HCT116 (cell line): Measurements from ENCODE around the gene SLC40A1. TPM values are rescaled to one million over a fixed set of nuclear protein-coding genes. Genes with fewer than 3 reads are reported as not detected.

Experiments
- ATAC-seq: fragments of 200-7000 bp; cut with Tn5 transposase; 2 replicates; pipeline ENCODE4 v1.9.1; 2020; ENCODE audit warnings: mild to moderate bottlenecking, moderate library complexity
- BruUV-seq: library from RNA; stranded (reverse); fragments of 400-500 nt; replicated peaks from 2 replicates; lab custom pipeline; 2021; lab: Mats Ljungman, UMichigan
- CTCF ChIA-PET: fragments of 300-600 bp; sonication (Branson Sonifier 250); formaldehyde crosslinking; loops from one replicate; lab custom pipeline; 2021; ENCODE audit warnings: antibody characterized with exemption; lab: Charles Lee
- POLR2A ChIA-PET: fragments of 300-600, 350-600 bp; sonication (Branson Sonifier 250); formaldehyde crosslinking; loops from one replicate; lab custom pipeline; 2021; ENCODE audit warnings: antibody characterized with exemption; lab: Charles Lee
- RAD21 ChIA-PET, 2 experiments: fragments of 300-600 bp; sonication (Branson Sonifier 250); formaldehyde crosslinking; loops; one replicate each; lab custom pipeline; 2023; ENCODE audit warnings: low total read pairs in 2 of 2; ENCODE audit not compliant: uncharacterized antibody in 2 of 2, unreplicated experiment in 2 of 2, low non-redundant PET in 1 of 2; lab: Charles Lee
- DNase-seq: peaks from one replicate; pipeline ENCODE4 v3.0.0-alpha.2; 2010; ENCODE audit warnings: low read depth, low spot score
- H2AFZ ChIP-seq: fragments of 200-600 bp; shearing (Covaris generic), sonication (generic); 2 replicates; pipeline ENCODE4 v1.6.1; 2017; ENCODE audit warnings: low read depth, mixed run types, mixed read lengths, antibody characterized with exemption, low read length; ENCODE audit not compliant: poor library complexity, severe bottlenecking
- H3K27ac ChIP-seq: 2 replicates; pipeline ENCODE4 v1.5.1; 2012; ENCODE audit warnings: low read depth, low read length
- H3K27me3 ChIP-seq: fragments of 200-600 bp; sonication (generic); 2 replicates; pipeline ENCODE4 v1.6.1; 2016; ENCODE audit warnings: mixed run types, low read length, mixed read lengths; ENCODE audit not compliant: insufficient read depth
- H3K36me3 ChIP-seq, 2 experiments: fragments of 200-500 bp in 1 of 2; fragments of 200-600 bp in 1 of 2; sonication (Bioruptor generic) in 1 of 2; sonication (generic) in 1 of 2; 2 replicates each; pipeline versions ENCODE4 v1.5.1 to v1.6.1; 2014 to 2016; ENCODE audit warnings: low read length in 2 of 2, inconsistent platforms in 1 of 2, mixed read lengths in 1 of 2, mixed run types in 1 of 2; ENCODE audit not compliant: insufficient read depth in 2 of 2, control insufficient read depth in 1 of 2
- H3K4me1 ChIP-seq, 2 experiments: fragments of 200-600 bp in 1 of 2; sonication (generic) in 1 of 2; 2 replicates each; pipeline versions ENCODE4 v1.5.1 to v1.6.1; 2012 to 2017; ENCODE audit warnings: low read length in 2 of 2, inconsistent platforms in 1 of 2, mild to moderate bottlenecking in 1 of 2, mixed read lengths in 1 of 2, mixed run types in 1 of 2, moderate library complexity in 1 of 2; ENCODE audit not compliant: insufficient read depth in 2 of 2, control insufficient read depth in 1 of 2
- H3K4me2 ChIP-seq: fragments of 200-600 bp; sonication (generic); 2 replicates; pipeline ENCODE4 v1.6.1; 2017; ENCODE audit warnings: mixed run types, low read length, mixed read lengths
- H3K4me3 ChIP-seq, 2 experiments: fragments of 200-600 bp in 1 of 2; sonication (generic) in 1 of 2; replicated peaks in 1 of 2; 2 replicates each; pipeline ENCODE4 v1.5.1; 2011 to 2016; ENCODE audit warnings: low read length in 2 of 2, control low read depth in 1 of 2, low read depth in 1 of 2, mild to moderate bottlenecking in 1 of 2, mixed read lengths in 1 of 2, mixed run types in 1 of 2
- H3K79me2 ChIP-seq: fragments of 200-600 bp; sonication (generic); 2 replicates; pipeline ENCODE4 v1.6.1; 2017; ENCODE audit warnings: mild to moderate bottlenecking, mixed run types, low read length, moderate library complexity, mixed read lengths; ENCODE audit not compliant: insufficient read depth
- H3K9ac ChIP-seq: fragments of 200-600 bp; sonication (generic); 2 replicates; pipeline ENCODE4 v1.6.1; 2016; ENCODE audit warnings: low read length, mixed read lengths
- H3K9me2 ChIP-seq: fragments of 200-600 bp; sonication (generic), shearing (Covaris generic); 2 replicates; pipeline ENCODE4 v1.6.1; 2017; ENCODE audit warnings: mixed run types, mild to moderate bottlenecking, moderate library complexity; ENCODE audit not compliant: insufficient read depth
- H3K9me3 ChIP-seq, 2 experiments: fragments of 200-500 bp in 1 of 2; fragments of 200-600 bp in 1 of 2; sonication (Bioruptor generic) in 1 of 2; sonication (generic) in 1 of 2; 2 replicates each; pipeline ENCODE4 v1.6.1; 2014 to 2017; ENCODE audit warnings: low read length in 2 of 2, mixed read lengths in 2 of 2, inconsistent platforms in 1 of 2, low read depth in 1 of 2, mild to moderate bottlenecking in 1 of 2, mixed run types in 1 of 2, moderate library complexity in 1 of 2; ENCODE audit not compliant: control insufficient read depth in 1 of 2, insufficient read depth in 1 of 2
- H4K20me1 ChIP-seq: fragments of 200-600 bp; sonication (generic), shearing (Covaris generic); 2 replicates; pipeline ENCODE4 v1.6.1; 2017; ENCODE audit warnings: mixed run types, mild to moderate bottlenecking, moderate library complexity; ENCODE audit not compliant: insufficient read depth
- EZH2 ChIP-seq: fragments of 200-600 bp; sonication (generic); IDR thresholded peaks from 2 replicates; pipeline ENCODE4 v1.6.1; 2017; ENCODE audit warnings: antibody characterized with exemption, mixed run types
- MAX ChIP-seq: IDR thresholded peaks from 2 replicates; pipeline ENCODE4 v1.6.1; 2012
- REST ChIP-seq: IDR thresholded peaks from 2 replicates; pipeline ENCODE4 v1.6.1; 2012; ENCODE audit warnings: low read depth
- SIN3A ChIP-seq: IDR thresholded peaks from 2 replicates; pipeline ENCODE4 v1.6.1; 2012; ENCODE audit warnings: low read depth
- intact Hi-C: fragments of 100-400 bp; cut with micrococcal nuclease; formaldehyde crosslinking; loops from 2 replicates; pipeline ENCODE4 v1.10.0; 2022
- total RNA-seq: library from RNA; stranded (reverse); gene quantifications from one replicate; pipeline ENCODE4 v1.2.1, GENCODE V29; 2021; ENCODE audit not compliant: unreplicated experiment

Gene SLC40A1
- total RNA-seq, 1 experiment from 2014 or later, result 1.5 TPM

GRCh38 chr2:189534854-189535832 is 45.4 kb downstream of the SLC40A1 start:
- BruUV-seq, result no TSS peak
- no peaks in the 10 kb centered on the region for H3K9me2 ChIP-seq
- H3K27ac ChIP-seq, result no peak overlapping the region
- no peaks in the 10 kb centered on the region for H3K36me3 ChIP-seq
- H3K27me3 ChIP-seq, result no peaks in the 10 kb centered on the region
- ChIA-PET RAD21 (no interaction called here), CTCF (no interaction called here), POLR2A (no interaction called here)
- no peaks in the 10 kb centered on the region for H3K79me2 ChIP-seq
- no peaks in the 10 kb centered on the region for H3K9me3 ChIP-seq
- no peaks in the 10 kb centered on the region for H3K4me1 ChIP-seq
- intact Hi-C loops, result no loop called here
- H4K20me1 ChIP-seq, result no peaks in the 10 kb centered on the region
- H3K4me3 ChIP-seq, result no peak overlapping the region
- no peak for DNase-seq
- TF ChIP-seq EZH2 (no peak), MAX (no peak), REST (no peak), SIN3A (no peak)
- peak overlapping the region; percentile 33 for H2AFZ ChIP-seq
- H3K9ac ChIP-seq, result no peak overlapping the region
- ATAC-seq, result no peak
- H3K4me2 ChIP-seq, result no peak overlapping the region
